HG03025 (cell line): Measurements from ENCODE around the gene ATCAY.
"Not testable (repeated sequence)": the region's sequence is repeated elsewhere in the genome, so short reads cannot be mapped to it uniquely, and the experiment has no call there.

Source experiments
- ATAC-seq: cut with Tn5 transposase; IDR thresholded peaks from one replicate; pipeline ENCODE4 v1.9.1; 2021; ENCODE audit warnings: mild to moderate bottlenecking, moderate library complexity; ENCODE audit not compliant: unreplicated experiment, low FRiP score

ATCAY gene

DNA sequence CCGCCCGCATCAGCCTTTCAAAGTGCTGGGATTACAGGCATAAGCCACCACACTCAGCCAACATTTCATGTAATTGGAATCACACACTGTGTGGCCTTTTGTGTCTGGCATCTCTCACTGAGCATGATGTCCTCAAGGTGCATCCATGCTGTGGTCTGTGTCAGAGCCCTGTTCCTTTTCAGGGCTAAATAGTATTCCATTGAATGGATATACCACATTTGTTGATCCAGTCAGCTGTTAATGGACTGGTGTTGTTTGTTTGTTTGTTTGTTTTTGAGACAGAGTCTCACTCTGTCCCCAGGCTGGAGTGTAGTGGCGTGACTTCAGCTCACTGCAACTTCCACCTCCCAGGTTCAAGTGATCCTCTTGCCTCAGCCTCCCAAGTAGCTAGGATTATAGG is 17.9 kb downstream of the ATCAY start:
- no peak for ATAC-seq

- no peak for ATAC-seq
Observed at GRCh38 chr19:3899531-3900294, 19.2 kb downstream of the ATCAY start.

GRCh38 chr19:3902317-3902973 is 22.0 kb downstream of the ATCAY start:
- no peak for ATAC-seq

- no peak for ATAC-seq
Observed at GRCh38 chr19:3904233-3904632, 23.7 kb downstream of the ATCAY start.

GRCh38 chr19:3907626-3908265 is 27.3 kb downstream of the ATCAY start:
- no peak for ATAC-seq

- ATAC-seq, result no peak
Observed at GRCh38 chr19:3908266-3909054, 28.0 kb downstream of the ATCAY start.

GRCh38 chr19:3910105-3910504 is 29.6 kb downstream of the ATCAY start:
- no peak for ATAC-seq

- ATAC-seq, result no peak
Observed at GRCh38 chr19:3914199-3914598, 33.7 kb downstream of the ATCAY start.

- no peak for ATAC-seq
Observed at GRCh38 chr19:3916033-3916432, 35.5 kb downstream of the ATCAY start.

GRCh38 chr19:3919793-3920192 is 39.3 kb downstream of the ATCAY start:
- ATAC-seq, result no peak

GRCh38 chr19:3923096-3923758 is 42.7 kb downstream of the ATCAY start:
- ATAC-seq, result no peak

- ATAC-seq, result no peak
Observed at GRCh38 chr19:3923912-3924311, 43.4 kb downstream of the ATCAY start.

DNA sequence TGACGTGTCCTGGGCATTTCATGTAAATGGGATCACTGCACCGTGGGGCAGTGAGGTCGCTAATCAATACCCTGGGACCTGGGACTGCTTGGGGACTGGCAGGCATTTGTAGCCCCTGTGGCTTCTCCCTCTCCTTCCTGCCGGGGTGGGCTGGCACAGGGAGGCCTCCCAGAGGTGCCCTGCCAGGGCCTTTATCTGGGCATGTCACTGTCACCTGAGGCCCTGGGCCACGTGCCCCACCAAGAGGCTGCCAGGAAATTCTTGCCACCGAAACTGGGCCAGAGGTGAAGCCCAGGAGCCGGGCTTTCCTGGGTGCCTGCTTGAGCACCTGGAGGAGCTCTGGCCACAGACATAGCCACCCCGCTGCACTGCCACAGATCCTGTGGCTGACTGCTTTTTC is 50.6 kb downstream of the ATCAY start:
- no peak for ATAC-seq

GRCh38 chr19:3932931-3933810 is 52.7 kb downstream of the ATCAY start, which contains the start of gene NMRK2:
TSS of gene NMRK2 (plus strand) at chr19:3933069. CDS start at chr19:3933672, 603 bp downstream.
- ATAC-seq, result no peak

DNA sequence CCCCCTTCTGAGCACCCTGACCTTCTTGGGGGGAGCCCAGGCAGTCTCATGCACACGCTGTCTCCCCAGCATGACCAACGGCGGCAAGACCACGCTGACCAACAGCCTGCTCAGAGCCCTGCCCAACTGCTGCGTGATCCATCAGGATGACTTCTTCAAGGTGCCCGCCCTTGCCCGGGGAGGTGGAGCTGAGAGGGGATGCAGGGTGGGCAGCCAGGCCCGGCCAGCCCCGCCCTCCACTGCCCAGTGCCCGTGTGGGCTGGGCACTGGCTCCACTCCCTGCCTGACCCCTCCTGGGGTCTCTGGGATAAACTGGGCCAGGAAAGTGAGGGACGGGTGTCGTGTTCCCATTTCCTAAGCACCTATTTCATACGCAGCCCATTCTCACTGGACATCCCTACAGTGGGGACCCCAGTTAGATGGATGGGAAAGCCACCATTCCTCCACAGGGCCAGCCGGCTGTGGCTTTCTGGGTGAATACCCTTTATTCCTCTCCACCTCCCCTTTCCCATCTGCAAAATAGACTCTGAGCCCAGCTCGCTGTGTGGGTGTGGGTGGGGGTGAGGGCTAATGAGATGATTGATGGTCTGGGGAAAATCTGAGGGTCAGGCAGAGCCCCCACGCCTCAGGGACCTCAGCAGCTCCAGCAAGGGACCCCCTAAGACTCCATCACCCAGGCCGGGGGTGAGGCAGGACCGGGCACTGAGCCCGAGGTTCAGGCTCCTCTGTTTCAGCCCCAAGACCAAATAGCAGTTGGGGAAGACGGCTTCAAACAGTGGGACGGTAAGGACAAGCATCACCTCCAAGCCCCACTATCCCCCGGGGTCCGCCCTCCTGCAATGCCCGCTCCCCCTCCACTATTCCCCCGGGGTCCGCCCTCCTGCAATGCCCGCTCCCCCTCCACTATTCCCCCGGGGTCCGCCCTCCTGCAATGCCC is 56.3 kb downstream of the ATCAY start:
- ATAC-seq, result no peak

DNA sequence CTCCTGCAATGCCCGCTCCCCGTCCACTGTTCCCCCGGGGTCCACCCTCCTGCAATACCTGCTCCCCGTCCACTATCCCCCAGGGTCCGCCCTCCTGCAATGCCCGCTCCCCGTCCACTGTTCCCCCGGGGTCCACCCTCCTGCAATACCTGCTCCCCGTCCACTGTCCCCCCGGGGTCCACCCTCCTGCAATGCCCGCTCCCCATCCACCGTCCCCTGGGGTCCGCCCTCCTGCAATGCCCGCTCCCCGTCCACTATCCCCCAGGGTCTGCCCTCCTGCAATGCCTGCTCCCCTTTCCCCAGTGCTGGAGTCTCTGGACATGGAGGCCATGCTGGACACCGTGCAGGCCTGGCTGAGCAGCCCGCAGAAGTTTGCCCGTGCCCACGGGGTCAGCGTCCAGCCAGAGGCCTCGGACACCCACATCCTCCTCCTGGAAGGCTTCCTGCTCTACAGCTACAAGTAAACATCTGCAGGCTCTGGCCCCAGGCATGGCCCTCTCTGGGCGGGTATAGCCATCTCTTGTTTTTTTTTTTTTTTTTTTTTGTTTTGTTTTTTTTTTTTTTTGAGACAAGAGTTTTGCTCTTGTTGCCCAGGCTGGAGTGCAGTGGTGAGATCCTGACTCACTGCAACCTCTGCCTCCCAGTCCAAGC is 57.9 kb downstream of the ATCAY start:
- not testable (repeated sequence) for ATAC-seq

- ATAC-seq, result no peak
Observed at GRCh38 chr19:3942790-3943409, 62.4 kb downstream of the ATCAY start.
